OCI-LY1 (cell line): Measurements from ENCODE around the gene AHCY.

Experiments used
- EZH2 ChIP-seq: fragments of 200-600 bp; sonication (generic), shearing (Covaris generic); IDR thresholded peaks from 2 replicates; pipeline ENCODE4 v1.8.0; 2017; ENCODE audit warnings: borderline replicate concordance, mixed run types, mild to moderate bottlenecking, antibody characterized with exemption, low read length, moderate library complexity, mixed read lengths
- TF ChIP-seq, protein P1 (sequence below): fragments of 200-600 bp; sonication (generic), shearing (Covaris generic); IDR thresholded peaks from 2 replicates; pipeline ENCODE4 v1.5.1; 2017; ENCODE audit warnings: mild to moderate bottlenecking, antibody characterized with exemption, low read length, moderate library complexity, mixed read lengths

DNA sequence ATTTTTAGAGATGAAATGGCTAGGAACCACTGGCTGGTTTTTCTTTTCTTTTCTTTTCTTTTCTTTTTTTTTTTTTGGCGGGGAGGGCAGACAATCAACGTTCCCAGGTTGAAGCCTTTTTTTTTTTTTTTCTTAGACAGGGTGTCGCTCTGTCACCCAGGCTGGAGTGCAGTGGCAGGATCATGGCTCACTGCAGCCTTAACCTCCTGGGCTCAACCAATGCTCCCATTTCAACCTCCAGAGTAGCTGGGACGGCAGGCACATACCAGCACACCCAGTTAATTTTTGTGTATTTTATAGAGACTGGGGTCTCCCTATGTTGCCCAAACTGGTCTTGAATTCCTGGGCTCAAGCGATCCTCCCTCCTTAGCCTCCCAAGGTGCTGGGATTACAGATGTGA is 41.1 kb upstream of the AHCY start:
- TF ChIP-seq, protein P1, sequence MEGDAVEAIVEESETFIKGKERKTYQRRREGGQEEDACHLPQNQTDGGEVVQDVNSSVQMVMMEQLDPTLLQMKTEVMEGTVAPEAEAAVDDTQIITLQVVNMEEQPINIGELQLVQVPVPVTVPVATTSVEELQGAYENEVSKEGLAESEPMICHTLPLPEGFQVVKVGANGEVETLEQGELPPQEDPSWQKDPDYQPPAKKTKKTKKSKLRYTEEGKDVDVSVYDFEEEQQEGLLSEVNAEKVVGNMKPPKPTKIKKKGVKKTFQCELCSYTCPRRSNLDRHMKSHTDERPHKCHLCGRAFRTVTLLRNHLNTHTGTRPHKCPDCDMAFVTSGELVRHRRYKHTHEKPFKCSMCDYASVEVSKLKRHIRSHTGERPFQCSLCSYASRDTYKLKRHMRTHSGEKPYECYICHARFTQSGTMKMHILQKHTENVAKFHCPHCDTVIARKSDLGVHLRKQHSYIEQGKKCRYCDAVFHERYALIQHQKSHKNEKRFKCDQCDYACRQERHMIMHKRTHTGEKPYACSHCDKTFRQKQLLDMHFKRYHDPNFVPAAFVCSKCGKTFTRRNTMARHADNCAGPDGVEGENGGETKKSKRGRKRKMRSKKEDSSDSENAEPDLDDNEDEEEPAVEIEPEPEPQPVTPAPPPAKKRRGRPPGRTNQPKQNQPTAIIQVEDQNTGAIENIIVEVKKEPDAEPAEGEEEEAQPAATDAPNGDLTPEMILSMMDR: no peak
- no peak for TF ChIP-seq EZH2
